Naive thymus-derived CD4-positive, alpha-beta T cell (primary cell): ENCODE data around the gene RFX7. TPM values are rescaled to one million over a fixed set of nuclear protein-coding genes. Genes with fewer than 3 reads are reported as not detected.
A peak's percentile ranks its signal among the peaks of the same experiment; 100 is the strongest.

Source experiments
- ATAC-seq: fragments of 150-1000 bp; cut with Tn5 transposase; 2 replicates; pipeline ENCODE4 v1.10.0; 2021; ENCODE audit warnings: mild to moderate bottlenecking, moderate library complexity
- CTCF ChIA-PET: fragments of 350-600 bp; sonication (Branson Sonifier 250); formaldehyde crosslinking; loops from one replicate; lab custom pipeline; 2021; ENCODE audit warnings: antibody characterized with exemption; lab: Charles Lee
- POLR2A ChIA-PET: fragments of 350-600 bp; sonication (Branson Sonifier 250); formaldehyde crosslinking; loops from one replicate; lab custom pipeline; 2021; ENCODE audit warnings: antibody characterized with exemption, inconsistent platforms; lab: Charles Lee
- DNase-seq, 9 donors: peaks; one replicate each; pipeline versions ENCODE4 v3.0.0 to v3.0.0-alpha.2; 2020 to 2022; ENCODE audit warnings: mixed read lengths in 1 of 9
- H3K27ac ChIP-seq: one replicate; pipeline ENCODE4 v1.7.0; 2013; ENCODE audit warnings: mild to moderate bottlenecking, low read depth, low read length, moderate library complexity
- H3K27me3 ChIP-seq, 2 donors: one replicate each; pipeline ENCODE4 v1.7.0; 2013; ENCODE audit warnings: low read length in 2 of 2, mild to moderate bottlenecking in 2 of 2, moderate library complexity in 2 of 2; ENCODE audit not compliant: control insufficient read depth in 2 of 2, insufficient read depth in 2 of 2
- H3K36me3 ChIP-seq, 3 experiments: 1 replicate in 2 of 3; 2 replicates in 1 of 3; pipeline ENCODE4 v1.7.0; 2013; ENCODE audit warnings: low read length in 3 of 3, mild to moderate bottlenecking in 3 of 3, moderate library complexity in 1 of 3; ENCODE audit not compliant: insufficient read depth in 3 of 3, control insufficient read depth in 2 of 3
- H3K4me1 ChIP-seq, 2 donors: one replicate each; pipeline ENCODE4 v1.7.0; 2013; ENCODE audit warnings: low read length in 2 of 2, mild to moderate bottlenecking in 2 of 2, moderate library complexity in 1 of 2; ENCODE audit not compliant: control insufficient read depth in 2 of 2, insufficient read depth in 2 of 2
- H3K4me3 ChIP-seq: 2 replicates; pipeline ENCODE4 v1.7.0; 2013; ENCODE audit warnings: mild to moderate bottlenecking, low read length
- H3K9me3 ChIP-seq, 3 experiments: 1 replicate in 2 of 3; 2 replicates in 1 of 3; pipeline ENCODE4 v1.7.0; 2013; ENCODE audit warnings: low read length in 3 of 3; ENCODE audit not compliant: control insufficient read depth in 2 of 3
- H3K27ac Mint-ChIP-seq, 9 donors: one replicate each; pipeline ENCODE4 v1.8.0; 2020 to 2022; ENCODE audit warnings: mixed read lengths in 9 of 9, mild to moderate bottlenecking in 8 of 9, moderate library complexity in 5 of 9, inconsistent platforms in 2 of 9
- H3K27me3 Mint-ChIP-seq, 5 donors: one replicate each; pipeline ENCODE4 v1.8.0; 2021 to 2022; ENCODE audit warnings: mixed read lengths in 5 of 5, mild to moderate bottlenecking in 1 of 5
- H3K36me3 Mint-ChIP-seq, 5 donors: one replicate each; pipeline ENCODE4 v1.8.0; 2020 to 2022; ENCODE audit warnings: mixed read lengths in 5 of 5, mild to moderate bottlenecking in 3 of 5, inconsistent platforms in 1 of 5
- H3K4me1 Mint-ChIP-seq, 7 donors: one replicate each; pipeline ENCODE4 v1.8.0; 2020 to 2022; ENCODE audit warnings: mixed read lengths in 7 of 7, mild to moderate bottlenecking in 3 of 7, inconsistent platforms in 1 of 7
- H3K4me3 Mint-ChIP-seq, 10 donors: one replicate each; pipeline ENCODE4 v1.8.0; 2020 to 2022; ENCODE audit warnings: mild to moderate bottlenecking in 10 of 10, mixed read lengths in 10 of 10, moderate library complexity in 6 of 10, inconsistent platforms in 2 of 10
- H3K9me3 Mint-ChIP-seq, 11 donors: one replicate each; pipeline ENCODE4 v1.8.0; 2020 to 2022; ENCODE audit warnings: mixed read lengths in 11 of 11, mild to moderate bottlenecking in 4 of 11, inconsistent platforms in 1 of 11, moderate library complexity in 1 of 11
- intact Hi-C, 2 donors: fragments of 100-400 bp; cut with micrococcal nuclease; formaldehyde crosslinking; loops; one replicate each; pipeline ENCODE4 v1.15.1; 2023
- polyA plus RNA-seq, 2 donors: library from polyadenylated mRNA; unstranded; fragments of 300-500 nt; fragmentation: Illumina TruSeq; gene quantifications; one replicate each; pipeline ENCODE4 v1.2.3, GENCODE V29; 2021
- total RNA-seq, 6 experiments: library from RNA in 5 of 6; stranded (reverse) in 5 of 6; gene quantifications; 1 replicate in 5 of 6; 2 replicates in 1 of 6; pipeline ENCODE4 v1.2.3 and lab custom pipeline; 2021 to 2026

Gene RFX7
- total RNA-seq (10 to 100 TPM; 21.2 to 48.7 (median 29.5) TPM), polyA plus RNA-seq (1 to 10 TPM; 4.1 to 5.0 TPM), total RNA-seq (lab: John Stamatoyannopoulos, UW) (20.6 reads per million, percentile 51 among the genes with 10 or more reads in this experiment)

GRCh38 chr15:56243163-56244037 lies at the start of gene RFX7:
RFX7 (minus strand) TSS chr15:56243879; CDS start chr15:56243285, 594 bp downstream.
- intact Hi-C loops: loop anchor here (1.0 to 10.0 kb wide), 14 partner anchors 35 to 1464 kb away; partner anchors contain the start of genes CCPG1 (in 1 of the 2), NEDD4 (in 1 of the 2), PIERCE2 (in 1 of the 2) and POLR2M (in 1 of the 2)
- Mint-ChIP-seq H3K4me1 (peaks cover 14 to 59% (median 45%) of the 10 kb centered on the region in 7 donors), H3K9me3 (no peaks in the 10 kb centered on the region), H3K4me3 (peak within 1 kb of the TSS; percentile 75 to 97 (median 90)), H3K27ac (peak within 1 kb of the TSS; percentile 67 to 99 (median 93)), H3K36me3 (peaks cover 0 to 12% (median 3%) of the 10 kb centered on the region in 5 donors), H3K27me3 (no peaks in the 10 kb centered on the region)
- H3K4me1 ChIP-seq: peaks cover 11 to 15% of the 10 kb centered on the region in 2 donors
- DNase-seq (peak; percentile 70 to 87 (median 80)), ATAC-seq (peak; percentile 83)
- H3K36me3 ChIP-seq: peaks cover 0 to 4% (median 0%) of the 10 kb centered on the region in 3 experiments
- H3K4me3 ChIP-seq: peak within 1 kb of the TSS; percentile 90
- H3K9me3 ChIP-seq: no peaks in the 10 kb centered on the region
- ChIA-PET POLR2A (interaction anchor here (0.7 to 1.1 kb wide), 3 partner anchors 10 to 44 kb away, joined by 3 read pairs; no protein-coding TSS in a partner anchor), CTCF (no interaction called here)
- no peaks in the 10 kb centered on the region for H3K27me3 ChIP-seq
- peak within 1 kb of the TSS; percentile 84 for H3K27ac ChIP-seq

GRCh38 chr15:56292546-56293316 lies 49.1 kb upstream of the RFX7 start:
- Histone ChIP-seq H3K27ac (no peak overlapping the region), H3K27me3 (no peaks in the 10 kb centered on the region), H3K4me1 (no peaks in the 10 kb centered on the region), H3K36me3 (no peaks in the 10 kb centered on the region), H3K4me3 (no peak overlapping the region), H3K9me3 (peaks cover 0 to 9% (median 0%) of the 10 kb centered on the region in 3 experiments)
- ATAC-seq (no peak), DNase-seq (no peak)
- no peaks in the 10 kb centered on the region for H3K4me1 Mint-ChIP-seq
- H3K4me3 Mint-ChIP-seq: no peak overlapping the region
- intact Hi-C loops: no loop called here
- H3K36me3 Mint-ChIP-seq: peaks cover 0 to 16% (median 3%) of the 10 kb centered on the region in 5 donors
- POLR2A ChIA-PET: no interaction called here
- H3K9me3 Mint-ChIP-seq: peaks cover 4 to 32% (median 11%) of the 10 kb centered on the region in 11 donors
- H3K27me3 Mint-ChIP-seq: peaks cover 0 to 15% (median 3%) of the 10 kb centered on the region in 5 donors
- no peak overlapping the region for H3K27ac Mint-ChIP-seq
- CTCF ChIA-PET: no interaction called here

- H3K4me3 ChIP-seq: no peak overlapping the region
- POLR2A ChIA-PET: no interaction called here
- Mint-ChIP-seq H3K27ac (no peak overlapping the region), H3K27me3 (peaks cover 0 to 15% (median 1%) of the 10 kb centered on the region in 5 donors), H3K36me3 (peaks cover 0 to 16% (median 3%) of the 10 kb centered on the region in 5 donors), H3K4me3 (no peak overlapping the region), H3K9me3 (peaks cover 4 to 33% (median 11%) of the 10 kb centered on the region in 11 donors), H3K4me1 (no peaks in the 10 kb centered on the region)
- H3K27me3 ChIP-seq: no peaks in the 10 kb centered on the region
- H3K4me1 ChIP-seq: no peaks in the 10 kb centered on the region
- intact Hi-C loops: no loop called here
- no peak overlapping the region for H3K27ac ChIP-seq
- no peaks in the 10 kb centered on the region for H3K36me3 ChIP-seq
- DNase-seq (no peak), ATAC-seq (no peak)
- CTCF ChIA-PET: no interaction called here
- peaks cover 0 to 9% (median 0%) of the 10 kb centered on the region in 3 experiments for H3K9me3 ChIP-seq
Measured at GRCh38 chr15:56291741-56292140, 48.1 kb upstream of the RFX7 start.

- Histone ChIP-seq H3K4me3 (no peak overlapping the region), H3K4me1 (no peaks in the 10 kb centered on the region), H3K27me3 (no peaks in the 10 kb centered on the region), H3K27ac (no peak overlapping the region), H3K9me3 (peaks cover 0 to 9% (median 0%) of the 10 kb centered on the region in 3 experiments), H3K36me3 (no peaks in the 10 kb centered on the region)
- Mint-ChIP-seq H3K4me3 (no peak overlapping the region), H3K36me3 (peaks cover 0 to 16% (median 3%) of the 10 kb centered on the region in 5 donors), H3K27ac (no peak overlapping the region), H3K27me3 (peaks cover 0 to 11% (median 2%) of the 10 kb centered on the region in 5 donors), H3K4me1 (no peaks in the 10 kb centered on the region), H3K9me3 (peaks cover 4 to 33% (median 11%) of the 10 kb centered on the region in 11 donors)
- DNase-seq (no peak), ATAC-seq (no peak)
- intact Hi-C loops: no loop called here
- ChIA-PET POLR2A (no interaction called here), CTCF (no interaction called here)
Measured at GRCh38 chr15:56286213-56286612, 42.5 kb upstream of the RFX7 start.

- Histone ChIP-seq H3K27me3 (no peaks in the 10 kb centered on the region), H3K4me1 (no peaks in the 10 kb centered on the region), H3K36me3 (no peaks in the 10 kb centered on the region), H3K27ac (no peak overlapping the region), H3K9me3 (peaks cover 0 to 3% (median 0%) of the 10 kb centered on the region in 3 experiments), H3K4me3 (no peak overlapping the region)
- peaks cover 0 to 15% (median 0%) of the 10 kb centered on the region in 5 donors for H3K36me3 Mint-ChIP-seq
- H3K27ac Mint-ChIP-seq: no peak overlapping the region
- DNase-seq (no peak), ATAC-seq (no peak)
- H3K27me3 Mint-ChIP-seq: peaks cover under 1 to 17% (median 5%) of the 10 kb centered on the region in 5 donors
- H3K9me3 Mint-ChIP-seq: peaks cover 0 to 25% (median 12%) of the 10 kb centered on the region in 11 donors
- intact Hi-C loops: no loop called here
- ChIA-PET CTCF (no interaction called here), POLR2A (no interaction called here)
- H3K4me3 Mint-ChIP-seq: no peak overlapping the region
- H3K4me1 Mint-ChIP-seq: no peaks in the 10 kb centered on the region
Measured at GRCh38 chr15:56281145-56281544, 37.5 kb upstream of the RFX7 start.

- no peaks in the 10 kb centered on the region for H3K27me3 ChIP-seq
- POLR2A ChIA-PET: no interaction called here
- no peak overlapping the region for H3K4me3 Mint-ChIP-seq
Measured at GRCh38 chr15:56273724-56274123, 30.0 kb upstream of the RFX7 start.

More at GRCh38 chr15:56273724-56274123, 30.0 kb upstream of the RFX7 start:
- H3K36me3 Mint-ChIP-seq: peaks cover 0 to 40% (median 15%) of the 10 kb centered on the region in 5 donors
- H3K27ac ChIP-seq: no peak overlapping the region
- no peaks in the 10 kb centered on the region for H3K4me1 Mint-ChIP-seq
- peaks cover 5 to 76% (median 37%) of the 10 kb centered on the region in 11 donors for H3K9me3 Mint-ChIP-seq
- ATAC-seq (no peak), DNase-seq (no peak)
- CTCF ChIA-PET: no interaction called here
- no peak overlapping the region for H3K27ac Mint-ChIP-seq
- intact Hi-C loops: no loop called here
- peaks cover 0 to 20% (median 13%) of the 10 kb centered on the region in 5 donors for H3K27me3 Mint-ChIP-seq
- H3K9me3 ChIP-seq: peaks cover 0 to 7% (median 3%) of the 10 kb centered on the region in 3 experiments
- no peaks in the 10 kb centered on the region for H3K4me1 ChIP-seq
- H3K4me3 ChIP-seq: no peak overlapping the region
- no peaks in the 10 kb centered on the region for H3K36me3 ChIP-seq
